Kidney (tissue), 14 donors: ENCODE data around the gene NPDC1. TPM values are rescaled to one million over a fixed set of nuclear protein-coding genes. Genes with fewer than 3 reads are reported as not detected.
A peak's percentile ranks its signal among the peaks of the same experiment; 100 is the strongest.

Experiments
- DNase-seq, 5 donors: peaks; one replicate each; pipeline ENCODE4 v3.0.0-alpha.2; 2013 to 2020
- FAIRE-seq: peaks from 2 replicates; lab custom pipeline; 2012; peaks lifted over from hg19 to GRCh38; lab: Jason Lieb, UNC
- H3K27ac ChIP-seq, 2 donors: one replicate each; pipeline ENCODE4 v1.7.0; 2013; ENCODE audit warnings: low read depth in 2 of 2, low read length in 2 of 2, inconsistent platforms in 1 of 2
- H3K27me3 ChIP-seq: one replicate; pipeline ENCODE4 v1.7.1; 2013; ENCODE audit warnings: low read length, inconsistent platforms; ENCODE audit not compliant: control insufficient read depth, insufficient read depth
- H3K36me3 ChIP-seq, 3 donors: one replicate each; pipeline versions ENCODE4 v1.7.0 to v1.7.1; 2013; ENCODE audit warnings: low read length in 3 of 3, control low read depth in 1 of 3, inconsistent platforms in 1 of 3; ENCODE audit not compliant: insufficient read depth in 3 of 3, control insufficient read depth in 2 of 3
- H3K4me1 ChIP-seq, 3 donors: one replicate each; pipeline versions ENCODE4 v1.7.0 to v1.7.1; 2013; ENCODE audit warnings: low read length in 3 of 3, inconsistent platforms in 1 of 3, low read depth in 1 of 3; ENCODE audit not compliant: control insufficient read depth in 2 of 3, insufficient read depth in 2 of 3
- H3K4me3 ChIP-seq, 3 donors: one replicate each; pipeline versions ENCODE4 v1.7.0 to v1.8.1; 2013; ENCODE audit warnings: low read length in 3 of 3, control low read depth in 1 of 3, inconsistent platforms in 1 of 3
- H3K9ac ChIP-seq, 3 donors: one replicate each; pipeline versions ENCODE4 v1.7.0 to v1.7.1; 2013; ENCODE audit warnings: low read length in 3 of 3, control low read depth in 1 of 3, inconsistent platforms in 1 of 3
- H3K9me3 ChIP-seq, 3 donors: one replicate each; pipeline versions ENCODE4 v1.7.0 to v1.7.1; 2013; ENCODE audit warnings: low read length in 3 of 3, control low read depth in 1 of 3, inconsistent platforms in 1 of 3; ENCODE audit not compliant: control insufficient read depth in 2 of 3, insufficient read depth in 1 of 3
- intact Hi-C: fragments of 100-400 bp; cut with DNase I; formaldehyde crosslinking; loops from one replicate; pipeline ENCODE4 v1.11.1; 2022
- polyA plus RNA-seq: library from polyadenylated mRNA; stranded (reverse); fragments of 350-450 nt; fragmentation: Illumina TruSeq; extraction: RNeasy Lipid Tissue Mini Kit (QIAGEN cat#74804); gene quantifications from one replicate; pipeline ENCODE4 v1.2.3, GENCODE V29; 2014; ENCODE audit warnings: low read depth, low replicate concordance; ENCODE audit not compliant: insufficient read depth
- total RNA-seq: library from RNA; stranded (reverse); fragmentation: NEBNext Ultra II Directional; extraction: Animal tissue kit (Norgen Biotek cat#: 25700); gene quantifications from one replicate; pipeline ENCODE4 v1.2.1, GENCODE V29; 2021
- TF ChIP-seq, protein P1 (sequence below): IDR thresholded peaks from 3 replicates; pipeline ENCODE4 v1.5.1; 2012; ENCODE audit warnings: mild to moderate bottlenecking, moderate library complexity, borderline replicate concordance; ENCODE audit not compliant: insufficient read depth; ENCODE audit errors: extremely low read depth
- donor health status: control.
- donor health status: control.
- donor health status: control.
- donor health status: control.
- donor health status: control.
- donor health status: DM: yes; HTN: yes; CAD: no.
- donor health status: Normal renal cell carcinoma (clear cell type).

Gene NPDC1
- total and polyA plus RNA-seq, 2 donors from 2014 or later = 80.2 to 189 TPM

DNA sequence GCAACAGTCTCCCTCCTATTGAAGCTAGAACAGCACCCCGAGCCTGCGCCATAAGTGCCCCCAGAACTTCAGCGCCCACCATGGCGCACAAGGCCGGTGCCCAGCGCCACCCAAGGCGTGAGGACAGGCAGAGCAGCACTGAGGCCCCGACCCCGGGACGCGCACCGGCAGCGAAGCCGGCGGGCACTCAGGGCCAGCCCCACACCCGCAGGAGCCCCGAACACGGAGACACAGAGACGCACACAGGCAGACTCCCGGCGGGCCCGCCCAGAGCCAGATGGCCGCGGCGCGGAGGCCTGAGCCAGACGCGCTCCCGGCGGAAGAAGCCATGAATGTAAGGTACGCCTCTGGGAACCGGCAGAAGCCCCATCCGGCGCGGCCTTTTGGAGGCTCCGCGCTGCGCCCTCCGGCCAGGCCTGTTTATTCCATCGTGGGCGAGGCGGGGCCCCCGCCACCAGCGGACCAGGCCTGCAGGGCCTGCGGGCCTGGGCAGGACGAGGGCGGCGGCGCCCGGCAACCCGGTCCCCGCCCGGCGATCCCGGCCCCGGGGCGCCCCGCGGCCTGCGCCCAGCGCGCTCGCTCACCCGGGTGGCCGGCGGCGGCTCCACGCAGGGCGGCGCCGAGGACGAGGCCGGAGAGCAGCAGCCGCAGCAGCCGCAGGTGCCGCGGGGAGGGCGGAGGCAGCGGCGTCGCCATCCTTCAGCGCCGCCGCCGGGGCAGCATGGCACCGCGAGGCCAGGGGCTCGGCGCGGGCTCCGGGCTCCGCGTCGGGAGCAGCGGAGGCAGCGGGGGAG lies 486 bp downstream of the NPDC1 start:
- TF ChIP-seq, protein P1, sequence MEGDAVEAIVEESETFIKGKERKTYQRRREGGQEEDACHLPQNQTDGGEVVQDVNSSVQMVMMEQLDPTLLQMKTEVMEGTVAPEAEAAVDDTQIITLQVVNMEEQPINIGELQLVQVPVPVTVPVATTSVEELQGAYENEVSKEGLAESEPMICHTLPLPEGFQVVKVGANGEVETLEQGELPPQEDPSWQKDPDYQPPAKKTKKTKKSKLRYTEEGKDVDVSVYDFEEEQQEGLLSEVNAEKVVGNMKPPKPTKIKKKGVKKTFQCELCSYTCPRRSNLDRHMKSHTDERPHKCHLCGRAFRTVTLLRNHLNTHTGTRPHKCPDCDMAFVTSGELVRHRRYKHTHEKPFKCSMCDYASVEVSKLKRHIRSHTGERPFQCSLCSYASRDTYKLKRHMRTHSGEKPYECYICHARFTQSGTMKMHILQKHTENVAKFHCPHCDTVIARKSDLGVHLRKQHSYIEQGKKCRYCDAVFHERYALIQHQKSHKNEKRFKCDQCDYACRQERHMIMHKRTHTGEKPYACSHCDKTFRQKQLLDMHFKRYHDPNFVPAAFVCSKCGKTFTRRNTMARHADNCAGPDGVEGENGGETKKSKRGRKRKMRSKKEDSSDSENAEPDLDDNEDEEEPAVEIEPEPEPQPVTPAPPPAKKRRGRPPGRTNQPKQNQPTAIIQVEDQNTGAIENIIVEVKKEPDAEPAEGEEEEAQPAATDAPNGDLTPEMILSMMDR = no peak

DNA sequence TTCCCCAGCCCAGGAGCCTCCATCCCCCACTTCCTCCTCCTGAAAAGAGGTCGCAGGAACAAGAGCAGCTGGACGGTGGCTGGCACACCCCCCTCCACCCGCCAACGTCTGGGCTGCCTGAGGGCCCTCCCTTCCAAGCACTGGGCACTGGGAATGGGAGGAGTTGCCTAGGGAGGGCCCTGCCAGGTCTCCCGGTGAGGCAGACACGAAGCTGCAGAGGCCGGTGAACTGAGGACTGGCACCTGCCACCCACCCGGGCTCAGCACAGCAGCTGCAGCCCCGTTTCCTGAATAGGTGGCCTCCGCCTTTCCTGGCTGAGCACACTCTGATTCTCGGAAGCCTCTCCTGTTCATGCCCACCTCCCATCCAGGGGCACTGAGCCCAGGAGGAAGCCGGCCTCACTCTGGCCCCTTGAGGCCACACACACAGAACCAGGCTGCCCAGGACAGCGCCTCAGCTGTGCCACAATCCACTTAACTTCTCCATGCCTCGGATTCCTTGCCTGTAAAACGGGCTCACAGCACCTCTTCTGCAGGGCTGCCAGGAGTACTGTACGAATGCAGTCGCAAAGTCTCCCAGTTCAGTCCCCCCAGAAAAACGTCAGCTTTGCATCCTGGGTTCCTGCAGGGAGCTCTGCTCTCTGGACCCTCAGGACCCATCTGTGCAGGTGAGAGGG lies 1.3 kb downstream of the NPDC1 start:
- Histone ChIP-seq H3K36me3 (no peaks in the 10 kb centered on the region), H3K9me3 (no peaks in the 10 kb centered on the region), H3K9ac (peak overlapping the region in 1 of 3 donors; percentile 29), H3K27ac (peak overlapping the region in 1 of 2 donors; percentile 65), H3K4me3 (peak overlapping the region in 2 of 3 donors; percentile 43 to 48), H3K4me1 (peaks cover 0 to 21% (median 0%) of the 10 kb centered on the region in 3 donors), H3K27me3 (peaks cover 22% of the 10 kb centered on the region)
- FAIRE-seq (no peak), DNase-seq (peak in 2 of 5 donors; percentile 52 to 89)
- intact Hi-C loops = no loop called here
- TF ChIP-seq, protein P1 = no peak

More for the DNA sequence above, 486 bp downstream of the NPDC1 start:
- intact Hi-C loops = no loop called here
- peak overlapping the region in 1 of 3 donors; percentile 29 for H3K9ac ChIP-seq
- no peaks in the 10 kb centered on the region for H3K9me3 ChIP-seq
- peaks cover 24% of the 10 kb centered on the region for H3K27me3 ChIP-seq
- no peak for FAIRE-seq
- peaks cover 0 to 21% (median 0%) of the 10 kb centered on the region in 3 donors for H3K4me1 ChIP-seq
- H3K4me3 ChIP-seq = peak overlapping the region in 2 of 3 donors; percentile 43 to 48
- H3K36me3 ChIP-seq = no peaks in the 10 kb centered on the region
- H3K27ac ChIP-seq = peak overlapping the region in 1 of 2 donors; percentile 5
- peak in 1 of 5 donors; percentile 38 for DNase-seq

DNA sequence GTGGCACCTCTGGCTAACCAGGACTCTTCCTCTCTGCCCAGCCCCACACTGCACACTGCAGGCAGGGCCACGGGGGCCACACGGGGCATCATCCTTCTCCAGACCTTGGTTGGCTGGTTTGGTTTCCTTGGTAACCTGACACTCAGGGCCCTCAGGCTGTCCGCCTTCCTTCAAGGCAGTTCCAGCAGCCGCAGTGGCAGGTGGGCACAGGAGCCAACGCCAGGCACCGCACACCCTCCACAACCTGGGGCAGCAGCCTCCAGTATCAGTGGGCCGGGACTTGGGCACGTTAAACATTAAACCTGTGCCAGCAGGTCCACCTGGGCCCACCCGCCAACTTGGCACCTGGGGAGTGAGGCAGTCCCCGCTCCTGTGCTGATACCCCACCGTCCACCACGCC lies 1.9 kb downstream of the NPDC1 start:
- intact Hi-C loops = no loop called here
- Histone ChIP-seq H3K27ac (peak overlapping the region; percentile 16 to 65), H3K4me3 (no peak overlapping the region), H3K9ac (no peak overlapping the region), H3K4me1 (peaks cover 0 to 21% (median 0%) of the 10 kb centered on the region in 3 donors), H3K27me3 (peaks cover 16% of the 10 kb centered on the region), H3K36me3 (no peaks in the 10 kb centered on the region), H3K9me3 (no peaks in the 10 kb centered on the region)
- DNase-seq (peak in 1 of 5 donors; percentile 56), FAIRE-seq (no peak)
- TF ChIP-seq, protein P1 = no peak
